Cardiac fibroblast (primary cell): Measurements from ENCODE around the gene SYNE2.
"Not testable (repeated sequence)": the region's sequence is repeated elsewhere in the genome, so short reads cannot be mapped to it uniquely, and the experiment has no call there.

Experiments
- DNase-seq, 2 donors: peaks; one replicate each; pipeline versions ENCODE4 v3.0.0 to v3.0.0-alpha.2; 2010; ENCODE audit warnings: low read depth in 2 of 2
- H3K4me3 ChIP-seq, 2 donors: replicated peaks in 1 of 2; 1 replicate in 1 of 2; 2 replicates in 1 of 2; pipeline ENCODE4 v1.5.1; 2011; ENCODE audit warnings: low read depth in 2 of 2, low read length in 2 of 2, mild to moderate bottlenecking in 2 of 2, moderate library complexity in 1 of 2
- TF ChIP-seq, protein P1 (sequence below): IDR thresholded peaks from one replicate; pipeline ENCODE4 v1.5.1; 2011; ENCODE audit warnings: low read depth, mild to moderate bottlenecking, low read length, inconsistent platforms

SYNE2 gene

DNA sequence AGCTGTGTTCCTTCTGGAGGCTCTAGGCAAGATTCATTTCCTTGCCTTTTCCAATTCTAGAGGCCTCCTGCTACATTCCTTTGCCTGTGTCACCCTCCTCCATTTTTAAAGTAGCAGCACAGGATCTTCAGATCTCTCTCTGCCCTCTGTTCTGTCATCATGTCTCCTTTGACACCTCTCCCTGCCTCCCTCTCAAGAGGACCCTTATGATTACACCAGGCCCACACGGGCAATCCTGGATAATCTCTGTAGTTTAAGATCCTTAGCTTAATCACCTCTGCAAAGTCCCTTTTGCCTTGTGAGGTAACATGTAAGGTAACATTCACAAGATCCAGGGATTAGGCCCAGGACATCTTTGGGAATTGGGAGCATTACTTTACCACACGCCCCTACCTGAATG is 155.2 kb downstream of the SYNE2 start:
- DNase-seq = no peak
- no peak overlapping the region for H3K4me3 ChIP-seq
- TF ChIP-seq, protein P1, sequence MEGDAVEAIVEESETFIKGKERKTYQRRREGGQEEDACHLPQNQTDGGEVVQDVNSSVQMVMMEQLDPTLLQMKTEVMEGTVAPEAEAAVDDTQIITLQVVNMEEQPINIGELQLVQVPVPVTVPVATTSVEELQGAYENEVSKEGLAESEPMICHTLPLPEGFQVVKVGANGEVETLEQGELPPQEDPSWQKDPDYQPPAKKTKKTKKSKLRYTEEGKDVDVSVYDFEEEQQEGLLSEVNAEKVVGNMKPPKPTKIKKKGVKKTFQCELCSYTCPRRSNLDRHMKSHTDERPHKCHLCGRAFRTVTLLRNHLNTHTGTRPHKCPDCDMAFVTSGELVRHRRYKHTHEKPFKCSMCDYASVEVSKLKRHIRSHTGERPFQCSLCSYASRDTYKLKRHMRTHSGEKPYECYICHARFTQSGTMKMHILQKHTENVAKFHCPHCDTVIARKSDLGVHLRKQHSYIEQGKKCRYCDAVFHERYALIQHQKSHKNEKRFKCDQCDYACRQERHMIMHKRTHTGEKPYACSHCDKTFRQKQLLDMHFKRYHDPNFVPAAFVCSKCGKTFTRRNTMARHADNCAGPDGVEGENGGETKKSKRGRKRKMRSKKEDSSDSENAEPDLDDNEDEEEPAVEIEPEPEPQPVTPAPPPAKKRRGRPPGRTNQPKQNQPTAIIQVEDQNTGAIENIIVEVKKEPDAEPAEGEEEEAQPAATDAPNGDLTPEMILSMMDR = no peak

DNA sequence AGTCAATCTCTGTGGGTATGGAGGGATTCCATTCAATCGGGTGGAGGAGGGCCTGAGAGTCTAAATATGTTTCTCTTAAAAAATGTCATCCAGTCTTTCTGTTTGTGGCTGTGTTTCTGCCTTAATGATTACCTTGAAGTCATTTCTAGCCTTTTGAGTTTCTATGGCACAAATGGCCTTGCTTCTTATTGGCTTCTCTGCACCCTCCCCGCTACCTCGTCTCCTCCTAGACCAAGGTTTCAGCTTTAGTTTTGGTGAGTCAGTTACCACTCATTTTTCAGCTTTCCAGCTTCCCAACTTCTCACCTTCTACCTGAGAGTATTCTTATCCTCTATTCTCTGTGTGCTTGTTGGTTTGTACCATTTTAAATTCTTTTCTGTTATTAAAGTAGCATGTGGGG is 159.2 kb downstream of the SYNE2 start:
- TF ChIP-seq, protein P1 = no peak
- H3K4me3 ChIP-seq = no peak overlapping the region
- no peak for DNase-seq

DNA sequence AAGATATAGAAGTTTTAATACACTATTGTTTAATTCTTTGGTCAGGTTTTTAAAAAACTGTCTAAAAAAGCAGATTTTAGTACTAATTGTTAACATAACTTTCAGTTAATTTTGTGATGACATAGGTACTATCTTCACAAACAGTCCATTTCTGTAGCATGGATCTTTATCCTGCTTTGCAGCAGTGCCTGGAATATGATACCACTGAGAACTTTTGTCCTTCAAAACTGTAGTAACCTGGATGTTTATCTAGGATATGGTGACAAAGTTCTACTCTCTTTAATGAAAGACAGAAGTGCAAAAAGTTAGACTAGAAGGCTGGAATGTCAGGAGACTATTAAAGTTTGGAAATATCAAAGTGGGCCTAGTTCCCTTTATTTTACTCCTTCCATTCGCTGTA is 159.9 kb downstream of the SYNE2 start:
- TF ChIP-seq, protein P1 = no peak
- no peak overlapping the region for H3K4me3 ChIP-seq
- DNase-seq = no peak

DNA sequence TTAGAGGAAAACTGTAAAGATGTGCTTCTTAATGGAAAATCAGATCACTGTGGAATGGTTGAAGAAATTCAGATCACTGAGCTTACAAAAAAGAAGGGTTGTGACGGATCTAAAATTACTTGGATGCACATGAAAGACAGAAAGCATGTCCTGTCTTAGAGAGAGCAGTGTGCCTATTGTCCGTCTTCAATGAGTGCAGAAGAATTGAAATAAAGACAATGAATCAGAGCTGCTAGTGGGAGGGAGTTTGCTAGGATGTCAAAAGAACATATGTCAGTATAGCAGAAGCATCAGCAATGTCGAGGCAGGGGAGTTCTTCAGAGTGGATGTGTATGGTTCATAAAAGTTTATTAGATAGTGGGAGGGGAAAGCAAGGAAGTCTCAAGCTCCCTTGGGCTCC is 172.7 kb downstream of the SYNE2 start:
- H3K4me3 ChIP-seq = no peak overlapping the region
- DNase-seq = no peak
- TF ChIP-seq, protein P1 = no peak

DNA sequence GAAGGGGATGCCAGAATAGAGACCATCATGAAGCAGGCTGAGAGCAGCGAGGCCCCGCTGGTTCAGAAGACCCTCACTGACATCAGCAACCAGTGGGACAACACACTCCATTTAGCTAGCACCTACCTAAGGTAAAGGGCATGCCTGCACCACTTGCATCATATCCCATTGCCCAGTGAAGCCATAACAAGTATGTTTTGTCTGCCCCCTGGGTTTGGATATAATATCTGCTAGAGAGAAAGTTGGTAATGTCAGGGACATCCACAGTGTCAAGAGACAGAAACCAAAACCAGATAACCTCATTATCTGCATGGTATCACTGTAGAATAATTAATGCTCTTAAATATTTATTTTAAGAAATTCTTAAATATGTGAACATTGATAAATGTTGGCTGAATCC is 173.8 kb downstream of the SYNE2 start:
- no peak overlapping the region for H3K4me3 ChIP-seq
- TF ChIP-seq, protein P1 = no peak
- DNase-seq = no peak

DNA sequence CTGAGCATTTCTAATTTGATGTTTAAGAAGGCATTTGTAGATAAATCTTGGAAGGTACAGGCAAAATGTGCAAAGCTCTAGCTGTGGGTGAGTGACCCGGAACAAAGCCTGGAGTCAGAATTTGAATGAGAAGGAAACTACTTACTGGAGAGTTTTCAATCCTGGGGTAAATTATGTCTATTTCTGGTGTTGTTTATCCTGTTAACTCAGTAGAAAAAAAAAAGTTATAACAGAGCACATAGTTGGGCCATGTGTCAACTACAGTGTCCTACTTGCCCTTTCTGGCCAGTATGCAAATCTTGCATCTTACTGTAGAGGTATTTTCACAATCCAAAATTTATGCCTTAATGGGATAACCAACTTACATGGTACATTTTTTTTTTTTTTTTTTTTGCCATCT is 182.3 kb downstream of the SYNE2 start:
- TF ChIP-seq, protein P1 = no peak
- H3K4me3 ChIP-seq = no peak overlapping the region
- DNase-seq = peak in 1 of 2 donors; percentile 47

DNA sequence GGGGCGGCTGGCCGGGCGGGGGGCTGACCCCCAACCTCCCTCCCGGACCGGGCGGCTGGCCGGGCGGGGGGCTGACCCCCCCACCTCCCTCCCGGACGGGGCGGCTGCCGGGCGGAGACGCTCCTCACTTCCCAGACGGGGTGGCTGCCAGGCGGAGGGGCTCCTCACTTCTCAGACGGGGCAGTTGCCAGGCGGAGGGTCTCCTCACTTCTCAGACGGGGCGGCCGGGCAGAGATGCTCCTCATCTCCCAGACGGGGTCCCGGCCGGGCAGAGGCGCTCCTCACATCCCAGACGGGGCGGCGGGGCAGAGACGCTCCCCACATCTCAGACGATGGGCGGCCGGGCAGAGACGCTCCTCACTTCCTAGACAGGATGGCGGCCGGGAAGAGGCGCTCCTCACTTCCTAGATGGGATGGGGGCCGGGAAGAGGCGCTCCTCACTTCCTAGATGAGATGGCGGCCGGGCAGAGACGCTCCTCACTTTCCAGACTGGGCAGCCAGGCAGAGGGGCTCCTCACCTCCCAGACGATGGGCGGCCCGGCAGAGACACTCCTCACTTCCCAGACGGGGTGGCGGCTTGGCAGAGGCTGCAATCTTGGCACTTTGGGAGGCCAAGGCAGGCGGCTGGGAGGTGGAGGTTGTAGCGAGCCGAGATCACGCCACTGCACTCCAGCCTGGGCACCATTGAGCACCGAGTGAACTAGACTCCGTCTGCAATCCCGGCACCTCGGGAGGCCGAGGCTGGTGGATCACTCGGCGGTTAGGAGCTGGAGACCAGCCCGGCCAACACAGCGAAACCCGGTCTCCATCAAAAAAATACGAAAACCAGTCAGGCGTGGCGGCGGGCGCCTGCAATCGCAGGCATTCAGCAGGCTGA is 185.3 kb downstream of the SYNE2 start:
- H3K4me3 ChIP-seq, DNase-seq: not testable (repeated sequence)
